ENCODE data around the gene TIAM2. TPM values are rescaled to one million over a fixed set of nuclear protein-coding genes. Genes with fewer than 3 reads are reported as not detected.

Gene TIAM2
- total RNA-seq, 1 experiment from 2014 or later: 10.2 TPM

- no peak overlapping the region for H3K4me3 ChIP-seq (ENCODE audit: insufficient read depth, low read depth, low read length)
- H3K36me3 ChIP-seq (replicated peaks; ENCODE audit: control insufficient read depth, insufficient read depth, low read length): peaks cover 8% of the 10 kb centered on the region
- no peaks in the 10 kb centered on the region for H3K27me3 ChIP-seq (ENCODE audit: control insufficient read depth, insufficient read depth, low read length)
- DNase-seq: no peak
Measured at GRCh38 chr6:155297669-155298068, 302.6 kb downstream of the TIAM2 start.

- no peak for DNase-seq
- Histone ChIP-seq H3K36me3 (replicated peaks; ENCODE audit: control insufficient read depth, insufficient read depth, low read length) (peaks cover 2% of the 10 kb centered on the region), H3K27me3 (ENCODE audit: control insufficient read depth, insufficient read depth, low read length) (no peaks in the 10 kb centered on the region), H3K4me3 (ENCODE audit: insufficient read depth, low read depth, low read length) (no peak overlapping the region)
Measured at GRCh38 chr6:155301867-155302266, 306.8 kb downstream of the TIAM2 start.

- DNase-seq: no peak
- peaks cover 5% of the 10 kb centered on the region for H3K36me3 ChIP-seq (replicated peaks; ENCODE audit: control insufficient read depth, insufficient read depth, low read length)
- H3K27me3 ChIP-seq (ENCODE audit: control insufficient read depth, insufficient read depth, low read length): no peaks in the 10 kb centered on the region
- H3K4me3 ChIP-seq (ENCODE audit: insufficient read depth, low read depth, low read length): no peak overlapping the region
Measured at GRCh38 chr6:155303361-155303870, 308.3 kb downstream of the TIAM2 start.

- H3K4me3 ChIP-seq (ENCODE audit: insufficient read depth, low read depth, low read length): no peak overlapping the region
- H3K27me3 ChIP-seq (ENCODE audit: control insufficient read depth, insufficient read depth, low read length): no peaks in the 10 kb centered on the region
- H3K36me3 ChIP-seq (replicated peaks; ENCODE audit: control insufficient read depth, insufficient read depth, low read length): peaks cover 7% of the 10 kb centered on the region
- DNase-seq: no peak
Measured at GRCh38 chr6:155306958-155307357, 311.8 kb downstream of the TIAM2 start.
